Right hindlimb (tissue), 1 donor: ENCODE results near the gene TMEM101.
"Not testable (repeated sequence)": the region's sequence is repeated elsewhere in the genome, so short reads cannot be mapped to it uniquely, and the experiment has no call there.

Experiments used
- DNase-seq: peaks from one replicate; pipeline ENCODE4 v3.0.0-alpha.2; 2018

TMEM101 gene

DNA sequence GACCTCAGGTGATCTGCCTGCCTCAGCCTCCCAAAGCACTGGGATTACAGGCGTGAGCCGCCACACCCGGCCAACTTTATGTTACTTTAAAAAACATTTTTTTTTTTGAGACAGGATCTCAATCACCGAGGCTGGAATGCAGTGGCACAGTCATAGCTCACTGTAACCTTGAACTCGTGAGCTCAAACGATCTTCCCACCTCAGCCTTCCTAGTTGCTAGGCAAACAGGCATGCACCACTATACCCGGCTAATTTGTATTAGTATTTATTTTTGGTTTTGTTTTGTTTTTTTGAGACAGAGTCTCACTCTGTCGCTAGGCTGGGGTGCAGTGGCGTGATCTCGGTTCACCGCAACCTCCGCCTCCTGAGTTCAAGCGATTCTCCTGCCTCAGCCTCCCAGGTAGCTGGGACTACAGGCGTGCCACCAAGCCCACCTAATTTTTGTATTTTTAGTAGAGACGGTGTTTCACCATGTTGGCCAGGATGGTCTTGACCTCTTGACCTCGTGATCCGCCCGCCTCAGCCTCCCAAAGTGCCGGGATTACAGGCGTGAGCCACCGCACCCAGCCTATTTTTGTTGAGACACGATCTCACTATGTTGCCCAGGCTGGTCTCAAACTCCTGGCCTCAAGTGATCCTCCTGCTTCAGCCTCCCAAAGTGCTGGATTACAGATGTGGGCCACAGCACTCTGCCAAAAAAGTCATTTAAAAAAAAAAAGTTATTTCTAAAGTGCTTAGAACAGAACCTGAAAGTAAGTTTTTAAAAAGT lies 42.1 kb downstream of the TMEM101 start:
- DNase-seq: not testable (repeated sequence)

DNA sequence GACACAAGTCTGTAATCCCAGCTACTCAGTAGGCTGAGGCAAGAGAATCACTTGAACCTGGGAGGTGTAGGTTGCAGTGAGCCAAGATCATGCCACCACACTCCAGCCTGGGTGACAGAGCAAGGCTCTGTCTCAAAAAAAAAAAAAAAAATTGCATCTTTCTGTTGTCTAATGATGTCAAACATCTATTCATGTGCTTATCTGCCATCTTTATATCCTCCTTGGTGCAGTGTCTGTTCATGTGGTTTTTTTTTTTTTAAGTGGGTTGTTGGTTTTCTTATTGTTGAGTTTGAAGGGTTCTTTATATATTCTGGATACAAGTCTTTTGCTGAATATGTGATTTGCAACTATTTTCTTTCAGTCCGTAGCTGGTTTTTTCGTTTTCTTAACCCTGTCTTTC lies 43.3 kb downstream of the TMEM101 start:
- DNase-seq: not testable (repeated sequence)

DNA sequence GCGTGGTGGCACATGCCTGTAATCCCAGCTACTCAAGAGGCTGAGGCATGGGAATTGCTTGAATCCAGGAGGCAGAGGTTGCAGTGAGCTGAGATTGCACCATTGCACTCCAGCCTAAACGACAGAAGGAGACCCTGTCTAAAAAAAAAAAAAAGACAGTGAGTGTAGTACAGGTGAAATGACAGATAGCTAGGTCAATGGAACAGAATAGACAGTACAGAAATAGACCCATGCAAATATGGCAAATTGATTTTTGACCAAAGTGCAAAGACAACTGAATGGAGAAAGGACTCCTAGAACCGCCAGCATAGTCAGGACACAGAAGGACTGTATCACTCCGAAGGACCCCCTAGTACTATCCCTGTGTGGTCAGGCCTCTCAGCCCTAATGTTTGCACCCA lies 44.4 kb downstream of the TMEM101 start:
- no peak for DNase-seq

DNA sequence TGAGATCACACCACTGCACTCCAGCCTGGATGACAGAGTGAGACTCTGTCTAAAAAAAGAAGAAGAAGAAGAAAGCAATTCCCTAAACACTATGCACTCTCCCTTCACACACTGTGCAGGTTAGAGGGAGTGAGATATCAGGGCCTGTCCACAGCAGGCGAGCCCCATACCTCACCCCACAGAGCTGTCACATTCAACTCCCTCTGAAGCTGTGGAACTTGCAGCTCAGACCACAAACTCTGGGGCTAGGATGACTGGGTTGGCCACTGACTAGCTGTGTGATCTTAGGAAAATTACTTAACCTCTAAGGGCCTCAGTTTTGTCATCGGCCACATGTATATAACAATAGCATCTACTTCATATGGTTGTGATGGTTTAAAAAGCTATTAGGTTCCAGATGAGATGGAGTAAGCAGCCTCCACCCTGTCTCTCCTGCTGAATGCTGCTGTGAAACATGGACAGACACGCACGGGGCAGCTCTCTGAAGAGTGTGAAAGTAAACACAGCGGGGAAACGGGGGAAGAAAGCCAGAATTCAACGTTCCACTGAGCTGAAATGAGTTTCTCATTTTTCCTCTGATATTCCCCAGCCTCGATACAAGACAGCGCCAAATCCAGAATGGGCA lies 47.4 kb downstream of the TMEM101 start:
- DNase-seq: no peak

DNA sequence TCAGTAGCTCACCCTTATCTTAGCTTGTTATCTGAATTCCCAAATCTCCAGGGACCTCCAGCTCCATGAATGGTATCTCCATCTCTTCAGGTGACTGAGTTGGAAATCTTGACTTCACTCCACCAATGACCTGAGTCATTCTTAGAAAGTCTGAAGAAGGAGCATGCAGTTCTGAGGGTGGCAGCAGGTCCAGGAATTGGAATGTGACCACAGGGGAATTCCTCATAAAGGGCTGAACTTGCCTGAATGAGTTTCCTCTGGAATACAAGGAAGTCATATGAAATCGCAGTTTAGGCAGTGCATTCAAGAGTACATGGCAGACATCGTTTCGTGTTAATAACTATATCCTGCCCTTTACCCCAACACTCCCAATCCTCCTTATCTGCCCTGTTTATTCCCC lies 48.5 kb downstream of the TMEM101 start:
- no peak for DNase-seq

DNA sequence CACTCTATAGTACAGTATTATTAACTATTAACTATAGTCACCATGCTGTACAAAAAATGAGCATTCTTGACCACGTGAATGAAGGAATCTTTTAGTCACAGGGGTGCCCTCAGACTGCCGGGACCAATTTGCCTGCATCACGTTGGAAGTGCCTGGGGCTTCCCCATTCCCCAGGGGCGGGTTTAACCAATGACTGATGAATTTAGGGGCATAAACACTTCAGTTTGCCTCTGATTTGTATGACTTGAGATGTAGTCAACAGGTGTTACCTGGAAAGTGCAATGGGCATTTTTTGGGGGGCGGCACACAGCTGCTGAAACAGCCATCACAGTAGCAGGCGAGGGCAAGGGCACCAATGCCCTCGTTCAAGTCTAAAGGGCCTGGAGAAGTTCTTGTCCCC lies 52.3 kb downstream of the TMEM101 start:
- DNase-seq: no peak

DNA sequence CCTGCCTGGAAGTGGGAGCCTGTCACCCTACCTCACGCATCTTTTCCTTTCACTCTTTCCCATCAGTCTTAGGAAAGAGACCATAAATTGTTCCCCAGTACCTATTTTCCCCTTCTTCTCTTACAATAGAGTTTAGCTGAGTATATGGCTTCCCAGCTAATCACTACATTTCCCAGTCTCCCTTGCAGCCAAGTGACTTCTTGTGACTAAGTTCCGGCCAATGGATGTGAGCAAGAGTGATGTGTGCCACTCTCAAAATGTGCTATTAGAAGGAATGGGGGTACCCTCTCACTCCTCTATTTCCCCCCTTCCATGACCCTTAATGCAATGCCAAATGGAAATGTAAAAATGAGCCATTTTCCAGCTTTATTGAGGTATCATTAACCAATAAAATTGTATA lies 52.8 kb downstream of the TMEM101 start:
- no peak for DNase-seq

DNA sequence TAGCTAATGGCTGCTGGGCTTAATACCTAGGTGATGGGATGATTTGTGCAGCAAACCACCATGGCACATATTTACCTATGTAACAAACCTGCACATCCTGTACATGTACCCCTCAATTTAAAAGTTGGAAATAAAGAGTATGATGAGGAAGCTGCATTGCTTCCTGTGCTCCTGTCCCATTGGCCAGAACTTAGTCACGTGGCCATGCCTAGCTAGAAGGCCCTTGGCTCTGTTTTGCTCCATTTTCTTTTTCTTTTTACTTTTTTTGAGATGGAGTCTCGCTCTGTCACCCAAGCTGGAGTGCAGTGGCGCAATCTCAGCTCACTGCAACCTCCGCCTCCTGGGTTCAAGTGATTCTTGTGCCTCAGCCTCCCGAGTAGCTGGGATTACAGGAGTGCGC lies 53.5 kb downstream of the TMEM101 start:
- DNase-seq: not testable (repeated sequence)
